ENCODE measurements around the gene HPS5. TPM values are rescaled to one million over a fixed set of nuclear protein-coding genes. Genes with fewer than 3 reads are reported as not detected.
"Not testable (repeated sequence)": the region's sequence is repeated elsewhere in the genome, so short reads cannot be mapped to it uniquely, and the experiment has no call there.

The HPS5 gene
- total RNA-seq, 5 donors from 2014 or later (not counting 1 experiment from before 2014, with no cell fraction given) = 12.9 to 17.9 (median 14.3) TPM

- peaks cover 0 to 22% of the 10 kb centered on the region in 2 donors for H3K36me3 ChIP-seq (ENCODE audit: control insufficient read depth in 2 of 2, extremely low read depth in 1 of 2, insufficient read depth in 1 of 2, low read length in 1 of 2)
- H3K4me3 Mint-ChIP-seq = peak overlapping the region; percentile 97 to 99 (median 98)
- H3K9me3 Mint-ChIP-seq; H3K9me3 ChIP-seq; H3K27me3 Mint-ChIP-seq; ATAC-seq (replicated peaks in 1 of 4); DNase-seq; CTCF ChIA-PET; H3K27me3 ChIP-seq (replicated peaks in 1 of 2; ENCODE audit: control insufficient read depth in 2 of 2, extremely low read depth in 1 of 2, insufficient read depth in 2 of 2, low read length in 1 of 2); H3K4me3 ChIP-seq (ENCODE audit: control insufficient read depth in 1 of 2, extremely low read depth in 1 of 2, low read length in 1 of 2); H3K27ac ChIP-seq (ENCODE audit: low read length); POLR2A ChIA-PET: not testable (repeated sequence)
- peak overlapping the region; percentile 65 to 100 for H3K27ac Mint-ChIP-seq
- 88% methylated on average over 5 of the region's 11 CpGs for WGBS (ENCODE audit: insufficient coverage)
- H3K4me1 ChIP-seq (ENCODE audit: control insufficient read depth in 1 of 2, extremely low read depth in 1 of 2, insufficient read depth in 2 of 2, low read length in 2 of 2) = peaks cover 24 to 32% of the 10 kb centered on the region in 2 experiments
- H3K36me3 Mint-ChIP-seq = peaks cover 31% of the 10 kb centered on the region
- peaks cover 69 to 78% (median 74%) of the 10 kb centered on the region in 3 donors for H3K4me1 Mint-ChIP-seq
Measured at GRCh38 chr11:18323881-18324280, 1.9 kb upstream of the HPS5 start.

DNA sequence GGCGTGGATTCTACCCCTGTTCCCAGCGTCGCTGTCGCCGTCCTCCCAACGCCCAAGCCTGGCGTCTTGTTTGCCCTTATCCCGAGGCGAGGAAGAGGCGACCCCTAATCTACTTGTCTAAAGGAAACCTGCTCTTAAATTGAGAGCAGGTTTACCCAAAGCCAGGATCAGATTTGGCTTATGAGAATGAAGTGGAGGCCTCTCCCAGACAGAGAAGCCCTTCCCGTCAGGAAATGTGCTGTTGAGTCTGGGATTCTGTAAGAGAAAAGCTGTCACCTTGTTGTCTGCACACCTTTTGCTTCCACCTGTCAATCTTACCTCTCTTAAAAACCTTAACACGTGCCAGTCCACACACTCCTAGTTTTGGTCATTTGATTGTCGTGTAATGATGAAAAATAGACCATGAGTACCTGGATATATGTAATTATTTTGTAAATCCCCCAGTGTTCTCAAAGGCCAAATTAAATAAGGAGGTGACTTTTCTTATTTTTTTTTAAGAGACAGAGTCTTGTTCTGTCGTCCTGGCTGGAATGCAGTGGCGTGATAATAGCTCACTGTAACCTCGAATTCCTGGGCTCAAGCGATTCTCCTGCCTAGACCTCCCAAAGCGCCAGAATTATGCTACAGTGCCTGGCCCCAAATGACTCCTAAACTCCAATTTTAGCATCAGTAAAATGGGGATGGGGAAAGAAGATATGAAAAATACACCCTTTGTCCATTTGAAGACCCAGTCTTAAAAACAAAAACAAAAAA is 1.1 kb upstream of the HPS5 start:
- Histone ChIP-seq H3K27ac (ENCODE audit: low read length) (peak overlapping the region; percentile 98), H3K27me3 (replicated peaks in 1 of 2; ENCODE audit: control insufficient read depth in 2 of 2, extremely low read depth in 1 of 2, insufficient read depth in 2 of 2, low read length in 1 of 2) (no peaks in the 10 kb centered on the region), H3K4me1 (ENCODE audit: control insufficient read depth in 1 of 2, extremely low read depth in 1 of 2, insufficient read depth in 2 of 2, low read length in 2 of 2) (peaks cover 24 to 32% of the 10 kb centered on the region in 2 experiments), H3K36me3 (ENCODE audit: control insufficient read depth in 2 of 2, extremely low read depth in 1 of 2, insufficient read depth in 1 of 2, low read length in 1 of 2) (peaks cover 0 to 22% of the 10 kb centered on the region in 2 donors), H3K9me3 (no peaks in the 10 kb centered on the region), H3K4me3 (ENCODE audit: control insufficient read depth in 1 of 2, extremely low read depth in 1 of 2, low read length in 1 of 2) (peak overlapping the region; percentile 77 to 93)
- ChIA-PET POLR2A (interaction anchor here (0.6 to 3.6 kb wide), 5 partner anchors 9 to 379 kb away, joined by 3 to 53 read pairs (median 5); partner anchors contain the start of gene LDHA (in 2 of the 2)), CTCF (interaction anchor here in 1 of 2 donors (2.2 kb wide), 1 partner anchor 73 kb away, joined by 5 read pairs; no protein-coding TSS in a partner anchor)
- Mint-ChIP-seq H3K36me3 (peaks cover 34% of the 10 kb centered on the region), H3K4me1 (peaks cover 78 to 82% (median 79%) of the 10 kb centered on the region in 3 donors), H3K9me3 (no peaks in the 10 kb centered on the region), H3K27me3 (no peaks in the 10 kb centered on the region), H3K4me3 (peak overlapping the region; percentile 97 to 99 (median 98)), H3K27ac (peak overlapping the region; percentile 100)
- ATAC-seq (replicated peaks in 1 of 4) (no peak), DNase-seq (peak in 2 of 35 experiments; percentile 2 to 37)
- WGBS (ENCODE audit: insufficient coverage) = 0% methylated on average over 9 of the region's 18 CpGs

GRCh38 chr11:18321578-18321968 is 367 bp downstream of the HPS5 start:
- H3K27ac ChIP-seq (ENCODE audit: low read length) = peak overlapping the region; percentile 98
- no peaks in the 10 kb centered on the region for H3K27me3 ChIP-seq (replicated peaks in 1 of 2; ENCODE audit: control insufficient read depth in 2 of 2, extremely low read depth in 1 of 2, insufficient read depth in 2 of 2, low read length in 1 of 2)
- POLR2A ChIA-PET = interaction anchor here (0.6 to 3.6 kb wide), 10 partner anchors 11 to 312 kb away, joined by 3 to 53 read pairs (median 6); partner anchors contain the start of genes LDHA (in 2 of the 2), SPTY2D1 (in 1 of the 2) and TSG101 (in 1 of the 2)
- H3K4me1 Mint-ChIP-seq = peaks cover 76 to 80% (median 76%) of the 10 kb centered on the region in 3 donors
- ATAC-seq (replicated peaks in 1 of 4) (peak in 3 of 4 experiments; percentile 1 to 20 (median 1)), DNase-seq (no peak)
- 12% methylated on average over 2 of the region's 4 CpGs for WGBS (ENCODE audit: insufficient coverage)
- peak overlapping the region; percentile 100 for H3K27ac Mint-ChIP-seq
- peaks cover 0 to 11% of the 10 kb centered on the region in 2 donors for H3K36me3 ChIP-seq (ENCODE audit: control insufficient read depth in 2 of 2, extremely low read depth in 1 of 2, insufficient read depth in 1 of 2, low read length in 1 of 2)
- CTCF ChIA-PET = interaction anchor here (0.5 to 2.2 kb wide), 9 partner anchors 9 to 400 kb away, joined by 3 to 10 read pairs (median 4); partner anchors contain the start of gene LDHA (in 1 of the 2)
- peak overlapping the region; percentile 97 to 99 (median 98) for H3K4me3 Mint-ChIP-seq
- no peaks in the 10 kb centered on the region for H3K27me3 Mint-ChIP-seq
- no peaks in the 10 kb centered on the region for H3K9me3 Mint-ChIP-seq
- H3K36me3 Mint-ChIP-seq = peaks cover 34% of the 10 kb centered on the region
- H3K9me3 ChIP-seq = no peaks in the 10 kb centered on the region
- H3K4me1 ChIP-seq (ENCODE audit: control insufficient read depth in 1 of 2, extremely low read depth in 1 of 2, insufficient read depth in 2 of 2, low read length in 2 of 2) = peaks cover 21 to 32% of the 10 kb centered on the region in 2 experiments
- peak overlapping the region; percentile 77 to 93 for H3K4me3 ChIP-seq (ENCODE audit: control insufficient read depth in 1 of 2, extremely low read depth in 1 of 2, low read length in 1 of 2)

DNA sequence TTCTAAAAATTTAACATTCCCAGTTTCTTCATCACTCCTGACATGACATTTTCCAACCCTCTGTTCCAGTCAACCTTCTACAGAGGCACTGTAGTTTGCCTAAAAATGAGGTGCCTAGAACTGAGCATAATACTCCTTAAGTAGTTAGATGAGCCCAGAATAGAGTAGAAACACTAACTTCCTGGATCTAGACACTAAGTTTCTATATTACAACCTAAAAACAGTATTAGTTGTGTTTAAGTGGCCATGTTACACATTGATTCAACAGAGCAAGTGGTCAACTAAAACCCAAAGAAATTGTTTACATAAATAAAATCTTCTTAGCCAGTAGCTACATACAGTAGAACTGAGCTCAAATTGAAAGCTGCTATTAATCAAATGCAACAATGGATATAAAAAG is 1.3 kb downstream of the HPS5 start:
- Mint-ChIP-seq H3K27ac (no peak overlapping the region), H3K36me3 (peaks cover 35% of the 10 kb centered on the region), H3K9me3 (no peaks in the 10 kb centered on the region), H3K27me3 (no peaks in the 10 kb centered on the region), H3K4me3 (peak overlapping the region; percentile 17 to 97 (median 36)), H3K4me1 (peaks cover 70 to 75% (median 72%) of the 10 kb centered on the region in 3 donors)
- CTCF ChIA-PET = interaction anchor here (1.0 to 2.2 kb wide), 5 partner anchors 8 to 76 kb away, joined by 3 to 10 read pairs (median 5); partner anchors contain the start of gene LDHA (in 1 of the 2)
- no peaks in the 10 kb centered on the region for H3K27me3 ChIP-seq (replicated peaks in 1 of 2; ENCODE audit: control insufficient read depth in 2 of 2, extremely low read depth in 1 of 2, insufficient read depth in 2 of 2, low read length in 1 of 2)
- no peak overlapping the region for H3K4me3 ChIP-seq (ENCODE audit: control insufficient read depth in 1 of 2, extremely low read depth in 1 of 2, low read length in 1 of 2)
- POLR2A ChIA-PET = interaction anchor here (0.6 to 3.6 kb wide), 7 partner anchors 12 to 1570 kb away, joined by 3 to 53 read pairs (median 5); partner anchors contain the start of genes LDHA (in 2 of the 2) and SPTY2D1 (in 1 of the 2)
- peaks cover 21 to 32% of the 10 kb centered on the region in 2 experiments for H3K4me1 ChIP-seq (ENCODE audit: control insufficient read depth in 1 of 2, extremely low read depth in 1 of 2, insufficient read depth in 2 of 2, low read length in 2 of 2)
- ATAC-seq (replicated peaks in 1 of 4) (no peak), DNase-seq (no peak)
- H3K9me3 ChIP-seq = no peaks in the 10 kb centered on the region
- H3K27ac ChIP-seq (ENCODE audit: low read length) = no peak overlapping the region
- H3K36me3 ChIP-seq (ENCODE audit: control insufficient read depth in 2 of 2, extremely low read depth in 1 of 2, insufficient read depth in 1 of 2, low read length in 1 of 2) = peaks cover 2 to 6% of the 10 kb centered on the region in 2 donors

DNA sequence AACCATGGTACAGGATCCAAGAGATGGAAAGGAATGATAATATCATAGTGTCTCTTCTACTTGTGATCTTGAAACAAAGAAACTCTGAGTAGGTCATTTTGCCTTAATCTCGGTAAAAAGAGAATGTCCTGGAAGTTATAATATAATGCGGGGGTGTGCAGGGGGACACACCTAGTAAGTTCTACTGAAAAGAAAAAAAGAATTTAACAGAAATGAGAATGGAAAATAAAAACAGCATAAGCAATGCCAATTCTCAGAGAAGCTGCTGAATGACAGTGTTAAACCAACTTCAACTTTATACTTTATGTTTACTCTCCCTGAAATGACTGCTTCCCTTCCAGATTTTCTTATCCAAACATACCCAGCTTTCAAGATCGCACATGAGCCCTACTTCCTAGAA is 2.0 kb downstream of the HPS5 start:
- ChIA-PET CTCF (interaction anchor here in 1 of 2 donors (1.7 kb wide), 1 partner anchor 75 kb away, joined by 5 read pairs; the partner anchor contains the start of gene LDHA), POLR2A (interaction anchor here (1.0 to 3.6 kb wide), 4 partner anchors 12 to 76 kb away, joined by 3 to 53 read pairs (median 12); partner anchors contain the start of gene LDHA (in 2 of the 2))
- WGBS (ENCODE audit: insufficient coverage) = 100% methylated on average over 1 of the region's 3 CpGs
- H3K4me3 ChIP-seq (ENCODE audit: control insufficient read depth in 1 of 2, extremely low read depth in 1 of 2, low read length in 1 of 2) = no peak overlapping the region
- peaks cover 21 to 32% of the 10 kb centered on the region in 2 experiments for H3K4me1 ChIP-seq (ENCODE audit: control insufficient read depth in 1 of 2, extremely low read depth in 1 of 2, insufficient read depth in 2 of 2, low read length in 2 of 2)
- H3K4me3 Mint-ChIP-seq = peak overlapping the region in 1 of 3 donors; percentile 97
- H3K27ac Mint-ChIP-seq = peak overlapping the region in 1 of 2 donors; percentile 23
- no peaks in the 10 kb centered on the region for H3K9me3 Mint-ChIP-seq
- H3K36me3 ChIP-seq (ENCODE audit: control insufficient read depth in 2 of 2, extremely low read depth in 1 of 2, insufficient read depth in 1 of 2, low read length in 1 of 2) = peaks cover 2 to 5% of the 10 kb centered on the region in 2 donors
- no peak overlapping the region for H3K27ac ChIP-seq (ENCODE audit: low read length)
- no peak for ATAC-seq (replicated peaks in 1 of 4)
- no peak for DNase-seq
- no peaks in the 10 kb centered on the region for H3K9me3 ChIP-seq
- H3K27me3 Mint-ChIP-seq = no peaks in the 10 kb centered on the region
- H3K27me3 ChIP-seq (replicated peaks in 1 of 2; ENCODE audit: control insufficient read depth in 2 of 2, extremely low read depth in 1 of 2, insufficient read depth in 2 of 2, low read length in 1 of 2) = no peaks in the 10 kb centered on the region
- peaks cover 63 to 68% (median 65%) of the 10 kb centered on the region in 3 donors for H3K4me1 Mint-ChIP-seq
- peaks cover 30% of the 10 kb centered on the region for H3K36me3 Mint-ChIP-seq

GRCh38 chr11:18317551-18317950 is 4.4 kb downstream of the HPS5 start:
- H3K9me3 Mint-ChIP-seq = no peaks in the 10 kb centered on the region
- DNase-seq (no peak), ATAC-seq (replicated peaks in 1 of 4) (no peak)
- H3K36me3 Mint-ChIP-seq = peaks cover 25% of the 10 kb centered on the region
- H3K27me3 Mint-ChIP-seq = no peaks in the 10 kb centered on the region
- peaks cover 2 to 7% of the 10 kb centered on the region in 2 donors for H3K36me3 ChIP-seq (ENCODE audit: control insufficient read depth in 2 of 2, extremely low read depth in 1 of 2, insufficient read depth in 1 of 2, low read length in 1 of 2)
- no peaks in the 10 kb centered on the region for H3K9me3 ChIP-seq
- H3K4me3 ChIP-seq (ENCODE audit: control insufficient read depth in 1 of 2, extremely low read depth in 1 of 2, low read length in 1 of 2) = no peak overlapping the region
- no peak overlapping the region for H3K27ac ChIP-seq (ENCODE audit: low read length)
- no CpG with 5 or more reads among the region's 4 CpGs for WGBS (ENCODE audit: insufficient coverage)
- peaks cover 43 to 46% (median 44%) of the 10 kb centered on the region in 3 donors for H3K4me1 Mint-ChIP-seq
- POLR2A ChIA-PET = no interaction called here
- CTCF ChIA-PET = no interaction called here
- H3K27me3 ChIP-seq (replicated peaks in 1 of 2; ENCODE audit: control insufficient read depth in 2 of 2, extremely low read depth in 1 of 2, insufficient read depth in 2 of 2, low read length in 1 of 2) = no peaks in the 10 kb centered on the region
- peaks cover 0 to 17% of the 10 kb centered on the region in 2 experiments for H3K4me1 ChIP-seq (ENCODE audit: control insufficient read depth in 1 of 2, extremely low read depth in 1 of 2, insufficient read depth in 2 of 2, low read length in 2 of 2)
- no peak overlapping the region for H3K27ac Mint-ChIP-seq
- H3K4me3 Mint-ChIP-seq = no peak overlapping the region
